K562 treated with DMSO at 1 percent for 12 hours (cell line): ENCODE results near the gene RNF180. TPM values are rescaled to one million over a fixed set of nuclear protein-coding genes. Genes with fewer than 3 reads are reported as not detected.

Experiments
- total RNA-seq: library from RNA; unstranded; fragments of 300-600 nt; gene quantifications from 2 replicates; pipeline ENCODE4 v1.2.3, GENCODE V29; 2022; ENCODE audit not compliant: insufficient read depth

RNF180 gene, protein sequence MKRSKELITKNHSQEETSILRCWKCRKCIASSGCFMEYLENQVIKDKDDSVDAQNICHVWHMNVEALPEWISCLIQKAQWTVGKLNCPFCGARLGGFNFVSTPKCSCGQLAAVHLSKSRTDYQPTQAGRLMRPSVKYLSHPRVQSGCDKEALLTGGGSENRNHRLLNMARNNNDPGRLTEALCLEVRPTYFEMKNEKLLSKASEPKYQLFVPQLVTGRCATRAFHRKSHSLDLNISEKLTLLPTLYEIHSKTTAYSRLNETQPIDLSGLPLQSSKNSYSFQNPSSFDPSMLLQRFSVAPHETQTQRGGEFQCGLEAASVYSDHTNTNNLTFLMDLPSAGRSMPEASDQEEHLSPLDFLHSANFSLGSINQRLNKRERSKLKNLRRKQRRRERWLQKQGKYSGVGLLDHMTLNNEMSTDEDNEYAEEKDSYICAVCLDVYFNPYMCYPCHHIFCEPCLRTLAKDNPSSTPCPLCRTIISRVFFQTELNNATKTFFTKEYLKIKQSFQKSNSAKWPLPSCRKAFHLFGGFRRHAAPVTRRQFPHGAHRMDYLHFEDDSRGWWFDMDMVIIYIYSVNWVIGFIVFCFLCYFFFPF
- total RNA-seq, result not detected in 2 replicates

DNA sequence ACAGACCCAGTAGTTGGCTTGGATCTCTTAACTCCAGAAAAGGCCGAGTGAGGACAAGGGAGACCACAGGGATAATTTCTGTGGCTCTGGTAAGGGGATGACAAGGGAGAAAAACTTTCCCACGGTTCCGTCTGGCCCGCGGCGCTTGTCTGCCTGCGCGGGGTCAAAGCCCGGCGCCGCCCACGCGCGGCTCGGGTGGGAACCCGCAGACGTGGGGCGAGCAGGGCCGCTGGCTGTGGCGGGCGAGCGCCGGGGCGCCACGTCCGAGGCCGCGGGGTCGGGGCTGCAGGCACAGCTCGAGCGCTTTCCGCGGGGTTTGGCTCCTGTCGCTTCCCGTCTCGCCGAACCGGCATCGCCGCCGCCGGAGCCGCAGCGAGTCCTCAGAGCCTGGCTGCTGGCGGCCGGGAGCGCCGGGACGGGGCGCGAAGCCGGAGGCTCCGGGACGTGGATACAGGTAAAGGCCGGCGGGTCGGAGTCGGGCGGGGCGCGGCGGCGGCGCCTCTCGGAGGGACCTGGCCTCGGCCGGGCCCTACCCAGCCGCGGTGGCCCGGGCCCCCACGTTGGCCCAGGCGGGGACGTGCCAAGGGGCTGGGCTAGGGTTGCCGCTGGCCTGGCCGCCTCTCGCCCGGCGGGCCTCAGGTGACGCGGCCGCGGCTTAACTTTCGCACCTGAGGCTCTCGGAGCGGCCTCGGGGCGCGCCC lies at the start of gene RNF180:
RNF180 (plus strand) TSS at position 344 of the 701 bp plus-strand sequence. CDS start 34,965 bp downstream, outside the sequence.

Other genes starting within 250 kb of the RNF180 start
- not detected in 2 replicates for gene HTR1A, start 203.4 kb upstream of the RNF180 start, total RNA-seq